Activated CD4-positive, CD25-positive, alpha-beta regulatory T cell (primary cell): ENCODE data around the gene AKAP9.
"Not testable (repeated sequence)": the region's sequence is repeated elsewhere in the genome, so short reads cannot be mapped to it uniquely, and the experiment has no call there.

Experiments used
- DNase-seq, 4 experiments: peaks; one replicate each; lab custom pipeline; 2025; lab: John Stamatoyannopoulos, UW

Gene AKAP9

GRCh38 chr7:91946549-91946948, 5.9 kb downstream of the AKAP9 start:
- DNase-seq = no peak

GRCh38 chr7:91947948-91948347, 7.3 kb downstream of the AKAP9 start:
- no peak for DNase-seq

GRCh38 chr7:91949221-91950009, 8.8 kb downstream of the AKAP9 start:
- no peak for DNase-seq

GRCh38 chr7:91953618-91954017, 13.0 kb downstream of the AKAP9 start:
- DNase-seq = no peak

GRCh38 chr7:91956464-91956863, 15.8 kb downstream of the AKAP9 start:
- not testable (repeated sequence) for DNase-seq

- no peak for DNase-seq
These were observed 16.6 kb downstream of the AKAP9 start for GRCh38 chr7:91957232-91957631.

GRCh38 chr7:91957823-91958222, 17.2 kb downstream of the AKAP9 start:
- no peak for DNase-seq

- no peak for DNase-seq
These were observed 18.4 kb downstream of the AKAP9 start for GRCh38 chr7:91959023-91959422.

GRCh38 chr7:91961816-91962215, 21.2 kb downstream of the AKAP9 start:
- DNase-seq = no peak

GRCh38 chr7:91962419-91962818, 21.8 kb downstream of the AKAP9 start:
- no peak for DNase-seq

GRCh38 chr7:91967513-91967912, 26.9 kb downstream of the AKAP9 start:
- DNase-seq = not testable (repeated sequence)

GRCh38 chr7:91973639-91974038, 33.0 kb downstream of the AKAP9 start:
- DNase-seq = no peak

- DNase-seq = no peak
These were observed 33.4 kb downstream of the AKAP9 start for GRCh38 chr7:91974066-91974465.

GRCh38 chr7:91976743-91977142, 36.1 kb downstream of the AKAP9 start:
- no peak for DNase-seq

GRCh38 chr7:91979590-91979989, 38.9 kb downstream of the AKAP9 start:
- no peak for DNase-seq

- not testable (repeated sequence) for DNase-seq
These were observed 41.7 kb downstream of the AKAP9 start for GRCh38 chr7:91982352-91982751.

- no peak for DNase-seq
These were observed 47.6 kb downstream of the AKAP9 start for GRCh38 chr7:91988213-91988612.

GRCh38 chr7:91993976-91994375, 53.3 kb downstream of the AKAP9 start:
- no peak for DNase-seq

- DNase-seq = no peak
These were observed 54.9 kb downstream of the AKAP9 start for GRCh38 chr7:91995391-91996105.

- no peak for DNase-seq
These were observed 59.2 kb downstream of the AKAP9 start for GRCh38 chr7:91999631-92000565.

GRCh38 chr7:92002720-92003119, 62.1 kb downstream of the AKAP9 start:
- no peak for DNase-seq

GRCh38 chr7:92006046-92006445, 65.4 kb downstream of the AKAP9 start:
- DNase-seq = no peak
